Activated CD4-positive, alpha-beta T cell treated with anti-CD3 and anti-CD28 coated beads, Interleukin-2, amount 50 U/mL, for 4 hours (primary cell): ENCODE results near the gene ZFAND2A.
A peak's percentile ranks its signal among the peaks of the same experiment; 100 is the strongest.
"Not testable (repeated sequence)": the region's sequence is repeated elsewhere in the genome, so short reads cannot be mapped to it uniquely, and the experiment has no call there.

Experiments used
- DNase-seq, 2 experiments: peaks; one replicate each; pipeline ENCODE4 v3.0.0-alpha.2; 2020

The ZFAND2A gene

GRCh38 chr7:1159891-1160669 lies at the start of gene ZFAND2A:
ZFAND2A (minus strand) TSS chr7:1160196; CDS start chr7:1158212, 1,984 bp downstream.
- DNase-seq: peak; percentile 97 to 98

GRCh38 chr7:1209097-1209496 lies 49.1 kb upstream of the ZFAND2A start:
- no peak for DNase-seq

GRCh38 chr7:1205742-1206141 lies 45.7 kb upstream of the ZFAND2A start:
- DNase-seq: not testable (repeated sequence)

DNA sequence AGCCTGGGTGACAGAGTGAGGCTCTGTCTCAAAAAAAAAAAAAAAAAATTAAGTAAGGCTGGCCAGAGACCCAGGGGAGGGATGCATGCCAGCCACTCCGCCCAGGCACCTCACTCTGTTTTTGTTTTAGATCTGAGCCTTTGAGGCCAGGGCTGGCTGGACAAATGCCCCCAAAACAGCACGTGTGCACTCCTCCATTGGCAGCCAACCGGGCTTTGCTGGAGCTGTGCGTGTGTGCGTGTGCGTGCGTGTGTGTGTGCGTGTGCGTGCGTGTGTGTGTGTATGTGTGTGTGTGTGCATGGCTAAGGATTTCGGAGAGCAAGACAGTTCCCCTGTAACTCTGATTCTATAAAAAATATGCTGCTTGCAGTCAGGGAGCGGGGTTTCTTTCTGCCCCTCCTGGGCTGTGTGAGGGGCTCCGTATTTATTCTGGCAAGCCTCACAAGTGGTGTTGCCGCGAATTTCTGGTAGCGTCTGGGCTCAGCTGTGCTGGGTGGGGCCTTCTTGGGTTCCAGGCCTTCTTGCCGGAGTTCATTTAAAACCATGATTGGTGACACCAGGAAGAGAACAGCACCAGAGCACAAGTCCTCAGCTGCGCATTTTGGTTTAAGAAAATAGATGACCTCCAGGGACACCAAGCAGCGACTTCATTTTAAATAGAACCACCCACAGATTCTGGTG lies 44.6 kb upstream of the ZFAND2A start:
- no peak for DNase-seq

DNA sequence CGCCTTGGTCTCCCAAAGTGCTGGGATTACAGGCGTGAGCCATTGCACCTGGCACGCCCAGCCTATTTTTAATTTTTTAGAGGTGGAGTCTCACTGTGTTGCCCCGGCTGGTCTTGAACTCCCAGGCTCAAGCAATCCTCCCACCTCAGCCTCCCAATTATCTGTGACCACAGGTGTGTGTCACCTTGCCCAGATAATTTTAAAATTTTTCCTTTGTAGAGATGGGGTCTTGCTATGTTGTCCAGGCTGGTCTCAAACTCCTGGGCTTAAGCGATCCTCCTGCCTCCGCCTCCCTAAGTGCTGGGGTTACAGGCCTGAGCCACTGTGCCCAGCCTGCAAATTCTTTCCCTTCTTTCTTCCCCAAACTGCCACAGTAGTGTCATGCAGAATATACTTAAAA lies 42.9 kb upstream of the ZFAND2A start:
- not testable (repeated sequence) for DNase-seq

- no peak for DNase-seq
Observed at GRCh38 chr7:1201916-1202315, 41.9 kb upstream of the ZFAND2A start.

GRCh38 chr7:1200045-1200444 lies 40.0 kb upstream of the ZFAND2A start:
- no peak for DNase-seq

DNA sequence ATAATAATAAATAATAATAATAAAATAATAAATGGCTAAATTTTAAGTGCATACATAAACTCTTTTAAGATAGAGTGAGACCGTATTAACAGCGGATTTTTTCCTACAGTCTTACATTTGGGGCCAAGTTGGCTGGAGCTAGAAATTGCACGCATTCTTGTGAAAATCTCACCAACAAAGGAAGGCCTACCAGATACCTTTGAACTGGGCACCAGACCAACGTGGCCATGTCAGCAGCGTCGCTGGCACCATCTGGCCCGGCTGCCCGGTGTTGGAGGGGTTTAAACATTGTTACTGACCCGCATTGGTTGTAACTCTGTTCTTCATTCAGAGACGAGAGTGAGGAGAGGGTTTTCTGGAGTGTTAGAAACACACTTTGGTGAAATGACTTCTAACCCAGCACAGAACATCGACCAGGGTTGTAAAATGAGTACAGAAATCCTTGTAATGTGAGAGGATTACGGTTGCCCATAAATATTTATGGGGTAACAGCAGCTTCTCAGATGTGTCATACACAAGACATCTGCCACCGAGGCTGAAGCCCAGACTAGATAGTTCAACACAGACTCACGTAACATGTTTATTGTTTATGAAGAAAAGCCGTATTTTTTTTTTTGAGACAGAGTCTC lies 38.1 kb upstream of the ZFAND2A start:
- no peak for DNase-seq

GRCh38 chr7:1196950-1197349 lies 37.0 kb upstream of the ZFAND2A start:
- no peak for DNase-seq

GRCh38 chr7:1196441-1196840 lies 36.4 kb upstream of the ZFAND2A start:
- DNase-seq: not testable (repeated sequence)

GRCh38 chr7:1193593-1194424 lies 33.8 kb upstream of the ZFAND2A start:
- DNase-seq: no peak

DNA sequence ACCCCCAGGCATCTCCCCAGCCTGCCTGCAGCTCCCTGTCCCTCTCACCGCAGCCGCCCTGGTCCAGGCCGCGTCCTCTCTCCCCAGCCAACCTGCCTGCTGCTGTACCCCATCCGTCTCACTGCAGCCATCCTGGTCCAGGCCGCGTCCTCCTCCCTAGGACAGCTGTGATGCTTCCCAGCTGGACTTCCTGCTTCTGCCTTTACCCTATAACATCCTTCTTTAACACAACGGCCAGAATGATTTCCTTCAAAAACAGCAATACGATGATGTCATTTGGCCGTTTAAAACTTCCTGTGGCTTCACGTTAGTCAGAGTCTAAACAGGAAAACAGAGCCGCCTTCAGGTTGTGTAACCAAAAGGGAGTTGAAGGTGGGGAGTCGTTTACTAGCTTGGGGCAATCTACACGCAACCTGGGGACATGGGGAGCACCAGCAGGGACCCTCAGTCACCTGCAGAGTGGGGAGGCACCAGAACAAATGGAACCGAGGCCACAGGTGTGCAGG lies 32.2 kb upstream of the ZFAND2A start:
- DNase-seq: peak in 1 of 2 experiments; percentile 11

- no peak for DNase-seq
Observed at GRCh38 chr7:1189986-1190772, 30.2 kb upstream of the ZFAND2A start.

DNA sequence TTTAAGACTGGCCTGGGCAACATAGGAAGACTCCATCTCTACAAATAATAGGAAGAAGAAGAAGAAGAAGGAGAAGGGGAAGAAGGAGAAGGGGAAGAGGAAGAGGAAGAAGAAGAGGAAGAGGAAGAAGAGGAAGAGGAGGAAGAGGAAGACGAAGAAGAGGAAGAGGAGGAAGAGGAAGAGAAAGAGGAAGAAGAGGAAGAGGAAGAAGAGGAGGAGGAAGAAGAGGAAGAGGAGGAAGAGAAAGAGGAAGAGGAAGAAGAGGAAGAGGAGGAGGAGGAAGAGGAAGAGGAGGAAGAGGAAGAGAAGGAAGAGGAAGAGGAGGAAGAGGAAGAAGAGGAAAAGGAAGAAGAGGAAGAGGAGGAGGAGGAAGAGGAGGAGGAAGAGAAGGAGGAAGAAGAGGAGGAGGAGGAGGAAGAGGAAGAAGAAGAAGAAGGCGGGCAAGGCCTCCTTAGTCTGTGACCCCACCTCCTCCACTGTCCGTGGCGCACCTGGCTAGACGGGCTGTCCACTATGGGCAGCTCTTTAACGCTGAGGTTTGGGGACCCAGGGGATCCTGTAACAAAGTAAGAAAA lies 28.8 kb upstream of the ZFAND2A start:
- DNase-seq: no peak

DNA sequence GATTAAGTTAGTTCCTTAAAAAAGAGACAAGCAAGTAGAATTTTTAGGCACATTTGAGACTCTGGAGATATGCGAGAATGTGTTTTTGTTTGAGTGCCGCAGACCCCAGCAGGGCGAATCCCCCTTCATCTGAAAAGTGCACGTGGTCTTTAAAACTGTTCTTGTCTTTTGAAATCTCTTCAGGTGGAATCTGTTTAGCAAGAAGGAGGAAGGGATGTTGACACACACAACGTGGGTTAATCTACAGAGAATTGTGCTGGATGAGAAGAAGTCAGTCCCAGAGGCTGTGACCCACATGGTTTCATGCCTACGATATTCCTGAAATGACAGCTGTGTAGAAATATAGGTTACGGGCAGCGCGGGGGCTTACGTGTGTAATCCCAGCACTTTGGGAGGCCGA lies 27.1 kb upstream of the ZFAND2A start:
- no peak for DNase-seq

GRCh38 chr7:1181640-1182039 lies 21.6 kb upstream of the ZFAND2A start:
- no peak for DNase-seq

DNA sequence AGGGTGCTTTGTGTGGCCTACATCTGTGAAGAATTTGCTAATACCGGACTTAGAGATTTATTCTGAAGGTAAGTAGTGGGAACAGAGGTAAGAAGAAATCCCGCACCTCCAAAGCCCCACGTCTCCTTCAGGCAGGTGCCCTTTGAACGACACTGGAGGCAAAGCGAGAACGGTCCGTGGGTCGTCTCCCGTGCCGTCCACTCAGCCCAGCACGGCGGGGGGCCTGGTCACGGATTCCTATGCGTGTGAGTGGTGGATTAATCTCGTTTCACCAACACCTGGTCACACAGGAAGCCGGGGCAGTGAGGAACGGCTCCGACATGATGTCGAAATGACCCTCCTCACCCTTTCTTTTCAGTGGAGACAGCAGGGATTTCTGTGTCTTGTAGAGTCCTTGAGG lies 21.0 kb upstream of the ZFAND2A start:
- no peak for DNase-seq

- peak; percentile 72 to 77 for DNase-seq
Observed at GRCh38 chr7:1176891-1177373, 16.9 kb upstream of the ZFAND2A start.

GRCh38 chr7:1175967-1176851 lies 16.2 kb upstream of the ZFAND2A start:
- DNase-seq: peak; percentile 68 to 77

DNA sequence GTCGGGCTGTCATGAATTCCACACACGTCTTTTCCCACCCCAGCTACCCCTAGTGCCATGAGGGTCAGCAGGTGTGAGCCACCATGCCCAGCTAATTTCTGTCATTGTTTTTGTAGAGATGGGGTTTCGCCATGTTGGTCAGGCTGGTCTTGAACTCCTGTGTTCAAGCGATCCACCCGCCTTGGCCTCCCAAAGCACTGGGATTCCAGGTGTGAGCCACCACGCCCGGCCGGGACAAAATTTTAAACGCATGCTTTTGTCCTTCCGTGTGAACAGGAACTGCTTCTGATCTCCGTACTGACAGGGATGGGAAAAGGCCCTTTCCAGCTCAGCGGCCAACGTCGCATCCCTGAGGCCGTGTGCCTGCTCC lies 15.6 kb upstream of the ZFAND2A start:
- DNase-seq: no peak
